Stimulated activated naive CD8-positive, alpha-beta T cell treated with anti-CD3 and anti-CD28 coated beads, Interleukin-15, amount 100 ng/mL, for 72 hours (primary cell): ENCODE data around the gene TMEM42.
"Not testable (repeated sequence)": the region's sequence is repeated elsewhere in the genome, so short reads cannot be mapped to it uniquely, and the experiment has no call there.

Experiments used
- ATAC-seq: fragments of 150-1000 bp; cut with Tn5 transposase; 2 replicates; pipeline ENCODE4 v1.10.0; 2021; ENCODE audit warnings: mild to moderate bottlenecking, moderate library complexity
- DNase-seq, 2 donors: peaks; one replicate each; pipeline ENCODE4 v3.0.0; 2021 to 2022
- H3K27ac Mint-ChIP-seq, 2 donors: one replicate each; pipeline ENCODE4 v1.8.0; 2022; ENCODE audit warnings: mild to moderate bottlenecking in 2 of 2, mixed read lengths in 2 of 2, moderate library complexity in 2 of 2
- H3K27me3 Mint-ChIP-seq: one replicate; pipeline ENCODE4 v1.8.0; 2022; ENCODE audit warnings: mixed read lengths
- H3K4me1 Mint-ChIP-seq: one replicate; pipeline ENCODE4 v1.8.0; 2022; ENCODE audit warnings: mild to moderate bottlenecking, mixed read lengths
- H3K4me3 Mint-ChIP-seq, 2 donors: one replicate each; pipeline ENCODE4 v1.8.0; 2022; ENCODE audit warnings: mild to moderate bottlenecking in 2 of 2, mixed read lengths in 2 of 2, moderate library complexity in 1 of 2
- H3K9me3 Mint-ChIP-seq, 2 donors: one replicate each; pipeline ENCODE4 v1.8.0; 2022; ENCODE audit warnings: mixed read lengths in 2 of 2

Gene TMEM42

DNA sequence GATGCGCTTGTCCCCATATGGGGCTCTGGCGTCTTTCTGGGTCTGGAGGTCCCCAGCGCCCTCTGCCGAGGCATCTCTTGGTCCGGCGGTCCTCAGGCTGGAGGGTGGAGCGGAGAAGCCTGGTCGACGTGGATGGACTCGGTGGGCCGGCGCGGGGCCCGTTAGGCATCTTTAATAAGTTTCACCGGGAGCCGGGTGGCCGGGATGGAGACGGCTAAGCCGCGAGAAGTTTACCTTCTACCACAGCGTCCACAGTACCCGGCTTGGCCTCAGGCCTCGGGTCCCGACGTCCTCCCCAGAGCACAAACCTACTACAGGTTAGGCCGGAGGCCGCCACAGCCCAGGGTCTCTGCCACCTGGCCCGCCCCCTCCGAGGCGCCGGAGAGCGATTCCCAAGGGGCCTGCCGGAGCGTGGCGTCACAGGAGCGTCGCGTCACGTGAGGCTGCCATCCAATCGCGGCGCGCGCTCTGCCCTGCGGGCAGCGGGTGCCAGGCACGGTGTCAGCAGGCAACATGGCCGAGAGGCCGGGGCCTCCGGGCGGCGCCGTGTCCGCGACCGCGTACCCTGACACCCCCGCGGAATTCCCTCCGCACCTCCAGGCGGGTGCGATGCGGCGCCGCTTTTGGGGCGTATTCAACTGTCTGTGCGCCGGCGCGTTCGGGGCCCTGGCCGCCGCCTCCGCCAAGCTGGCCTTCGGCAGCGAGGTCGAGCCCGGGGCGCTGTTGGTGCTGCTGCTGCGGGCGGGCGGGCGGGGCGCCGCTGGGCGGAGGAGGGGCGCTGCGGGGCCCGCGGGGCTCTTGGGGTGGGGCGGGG, at the start of gene TMEM42:
TSS of gene TMEM42 (plus strand) at position 501 of the 814 bp plus-strand sequence. CDS start at position 514, 13 bp downstream.
- Mint-ChIP-seq H3K9me3 (no peaks in the 10 kb centered on the region), H3K27me3 (no peaks in the 10 kb centered on the region), H3K4me1 (peaks cover 46% of the 10 kb centered on the region), H3K4me3 (peak within 1 kb of the TSS; percentile 91 to 92), H3K27ac (peak within 1 kb of the TSS; percentile 92 to 95)
- DNase-seq, result peak; percentile 85 to 90
- peak; percentile 97 for ATAC-seq

DNA sequence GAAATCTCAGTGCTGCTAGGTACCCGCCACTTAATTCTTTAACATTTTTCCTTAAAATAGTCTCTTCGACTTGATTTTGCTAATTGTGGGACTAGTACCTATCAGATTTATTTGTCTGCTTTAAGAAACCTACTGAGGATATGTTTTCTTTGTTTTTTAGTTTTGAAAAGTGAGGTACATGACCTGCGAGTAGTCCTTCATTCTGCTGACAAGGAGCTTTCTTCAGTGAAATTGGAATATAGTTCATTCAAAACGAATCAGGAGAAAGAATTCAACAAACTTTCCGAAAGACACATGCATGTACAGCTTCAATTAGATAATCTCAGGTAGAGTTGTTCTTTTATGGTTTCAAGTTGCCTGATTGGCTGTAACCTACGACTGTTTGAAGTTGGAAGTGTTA, 47.0 kb upstream of the TMEM42 start:
- DNase-seq (no peak), ATAC-seq (no peak)
- Mint-ChIP-seq H3K4me3 (no peak overlapping the region), H3K9me3 (peaks cover 7 to 10% of the 10 kb centered on the region in 2 donors), H3K27me3 (no peaks in the 10 kb centered on the region), H3K27ac (no peak overlapping the region), H3K4me1 (no peaks in the 10 kb centered on the region)

DNA sequence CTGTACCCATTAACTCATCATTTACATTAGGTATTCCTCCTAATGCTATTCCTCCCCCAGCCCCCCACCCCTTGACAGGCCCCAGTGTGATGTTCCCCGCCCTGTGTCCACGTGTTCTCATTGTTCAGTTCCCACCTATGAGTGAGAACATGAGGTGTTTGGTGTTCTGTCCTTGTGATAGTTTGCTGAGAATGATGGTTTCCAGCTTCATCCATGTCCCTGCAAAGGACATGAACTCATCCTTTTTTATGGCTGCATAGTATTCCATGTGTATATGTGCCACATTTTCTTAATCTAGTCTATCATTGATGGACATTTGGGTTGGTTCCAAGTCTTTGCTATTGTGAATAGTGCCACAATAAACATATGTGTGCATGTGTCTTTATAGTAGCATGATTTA, 45.4 kb upstream of the TMEM42 start:
- H3K27me3 Mint-ChIP-seq, H3K9me3 Mint-ChIP-seq, H3K27ac Mint-ChIP-seq, H3K4me1 Mint-ChIP-seq, DNase-seq, ATAC-seq, H3K4me3 Mint-ChIP-seq: not testable (repeated sequence)

DNA sequence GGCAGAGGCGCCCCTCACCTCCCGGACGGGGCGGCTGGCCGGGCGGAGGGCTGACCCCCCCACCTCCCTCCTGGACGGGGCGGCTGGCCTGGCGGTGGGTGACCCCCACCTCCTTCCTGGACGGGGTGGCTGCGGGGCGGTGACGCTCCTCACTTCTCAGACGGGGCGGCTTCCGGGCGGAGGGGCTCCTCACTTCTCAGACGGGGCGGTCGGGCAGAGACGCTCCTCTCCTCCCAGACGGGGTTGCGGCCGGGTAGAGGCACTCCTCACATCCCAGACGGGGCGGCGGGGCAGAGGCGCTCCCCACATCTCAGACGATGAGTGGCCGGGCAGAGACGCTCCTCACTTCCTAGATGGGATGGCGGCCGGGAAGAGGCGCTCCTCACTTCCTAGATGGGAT, 40.5 kb upstream of the TMEM42 start:
- ATAC-seq, DNase-seq, H3K27me3 Mint-ChIP-seq, H3K4me1 Mint-ChIP-seq, H3K27ac Mint-ChIP-seq, H3K4me3 Mint-ChIP-seq: not testable (repeated sequence)
- H3K9me3 Mint-ChIP-seq, result peaks cover 10 to 12% of the 10 kb centered on the region in 2 donors

DNA sequence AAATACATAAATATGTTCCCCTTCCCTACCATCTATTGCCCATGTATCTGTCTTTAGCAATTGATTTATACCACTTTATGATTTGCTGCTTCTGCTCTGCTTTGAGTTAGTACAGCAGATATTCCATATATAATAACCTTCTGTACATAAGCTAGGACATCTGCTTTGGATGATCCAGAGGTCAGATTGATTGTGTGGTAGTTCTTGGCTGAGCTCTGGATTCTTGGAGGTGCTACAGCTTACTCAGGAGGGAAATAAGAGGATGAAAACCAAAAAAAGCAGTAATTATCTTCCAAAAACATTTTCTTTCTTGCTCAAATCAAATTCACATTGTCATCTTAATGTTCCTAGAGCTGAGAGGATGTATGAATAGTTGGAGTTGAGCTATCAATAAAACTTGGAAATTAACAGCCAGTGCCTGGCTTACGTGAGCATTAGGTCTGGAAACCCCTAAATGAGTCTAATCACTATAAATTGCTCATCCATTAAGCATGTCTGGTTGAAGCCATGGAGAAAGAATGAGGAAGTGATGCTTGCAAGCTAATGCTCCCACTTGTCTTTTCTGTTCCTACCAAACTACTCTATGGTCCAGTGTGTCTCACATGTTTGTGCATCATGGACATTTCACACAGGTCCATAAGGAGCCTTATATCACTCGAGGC, 36.3 kb upstream of the TMEM42 start:
- H3K4me1 Mint-ChIP-seq, result no peaks in the 10 kb centered on the region
- no peak for DNase-seq
- H3K9me3 Mint-ChIP-seq, result peaks cover 0 to 4% of the 10 kb centered on the region in 2 donors
- no peak overlapping the region for H3K4me3 Mint-ChIP-seq
- no peak for ATAC-seq
- no peaks in the 10 kb centered on the region for H3K27me3 Mint-ChIP-seq
- no peak overlapping the region for H3K27ac Mint-ChIP-seq

DNA sequence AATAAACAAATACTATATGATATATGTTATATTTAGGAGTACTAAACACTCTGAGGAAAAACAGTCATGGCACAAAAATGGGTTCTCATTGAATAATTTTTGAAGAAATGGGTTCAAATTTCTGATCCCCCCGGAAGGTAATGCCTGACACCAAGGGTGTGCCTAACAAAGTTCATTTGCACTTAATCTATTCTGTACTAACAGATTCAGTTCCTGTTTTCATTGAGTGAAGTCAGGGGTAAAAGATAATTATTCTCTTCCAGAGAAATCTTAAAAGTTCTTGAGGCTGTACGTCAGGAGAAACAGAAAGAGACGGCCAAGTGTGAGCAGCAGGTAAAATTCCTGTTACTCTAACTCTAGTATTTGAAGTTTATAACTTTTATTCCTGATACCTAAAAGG, 34.5 kb upstream of the TMEM42 start:
- DNase-seq (no peak), ATAC-seq (no peak)
- Mint-ChIP-seq H3K27me3 (no peaks in the 10 kb centered on the region), H3K27ac (no peak overlapping the region), H3K9me3 (peaks cover 0 to 4% of the 10 kb centered on the region in 2 donors), H3K4me3 (no peak overlapping the region), H3K4me1 (no peaks in the 10 kb centered on the region)

DNA sequence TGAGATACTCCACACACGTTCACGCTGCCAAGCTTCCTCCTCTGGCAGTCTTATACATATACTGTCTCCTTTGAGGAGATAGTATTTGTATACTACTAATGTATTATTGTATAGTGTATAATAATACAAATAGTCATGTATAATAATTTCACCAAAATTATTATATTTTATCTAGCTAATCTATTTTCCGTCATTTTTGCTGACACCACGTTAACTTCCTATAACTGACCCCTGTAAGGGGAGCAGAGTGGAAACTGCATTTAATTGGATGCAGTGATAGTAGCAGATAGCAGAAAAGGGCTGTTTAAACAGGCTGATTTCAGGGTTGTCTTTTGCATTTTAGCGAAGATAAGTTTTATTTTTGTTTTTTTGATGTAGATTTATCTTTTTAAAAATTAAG, 30.5 kb upstream of the TMEM42 start:
- Mint-ChIP-seq H3K4me3 (no peak overlapping the region), H3K27ac (no peak overlapping the region), H3K27me3 (no peaks in the 10 kb centered on the region), H3K4me1 (no peaks in the 10 kb centered on the region), H3K9me3 (peaks cover 6 to 7% of the 10 kb centered on the region in 2 donors)
- DNase-seq, result no peak
- no peak for ATAC-seq

DNA sequence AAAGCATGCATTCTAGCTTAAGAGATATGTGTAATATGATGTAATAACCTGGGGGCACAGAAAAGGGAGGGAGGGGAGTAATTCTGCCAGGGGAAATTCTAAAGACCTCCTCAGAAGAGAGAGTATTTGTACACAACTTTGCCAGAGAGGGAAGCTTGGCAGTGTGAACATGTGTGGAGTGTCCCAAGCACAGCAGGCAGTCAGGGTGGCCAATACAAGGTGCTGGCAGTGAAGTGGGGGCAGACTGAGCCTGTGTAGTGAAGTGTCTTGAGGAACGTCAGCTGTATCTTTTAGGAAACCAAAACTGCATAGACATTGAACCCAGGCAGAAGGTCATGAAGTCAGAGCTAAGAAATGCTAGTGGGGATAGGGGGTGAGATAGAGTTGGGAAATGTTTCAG, 29.7 kb upstream of the TMEM42 start:
- peaks cover 13 to 15% of the 10 kb centered on the region in 2 donors for H3K9me3 Mint-ChIP-seq

DNA sequence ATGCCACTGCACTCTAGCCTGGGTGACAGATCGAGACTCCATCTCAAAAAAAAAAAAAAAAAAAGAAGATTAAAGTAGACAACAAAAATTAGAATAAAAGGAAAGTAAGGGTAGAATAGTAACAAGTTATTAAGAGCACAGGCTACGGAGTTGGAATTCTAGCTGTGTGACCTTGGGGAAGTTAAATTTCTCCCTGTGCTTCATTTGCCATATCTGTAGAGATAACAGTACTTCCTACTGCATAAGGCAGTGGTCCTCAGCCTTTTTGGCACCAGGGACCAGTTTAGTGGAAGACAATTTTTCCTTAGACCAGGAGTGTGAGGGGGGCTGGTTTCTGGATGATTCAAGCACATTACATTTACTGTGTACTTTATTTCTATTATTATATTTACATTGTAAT, 28.7 kb upstream of the TMEM42 start:
- DNase-seq (no peak), ATAC-seq (no peak)
- Mint-ChIP-seq H3K27me3 (no peaks in the 10 kb centered on the region), H3K4me3 (no peak overlapping the region), H3K9me3 (peaks cover 17 to 18% of the 10 kb centered on the region in 2 donors), H3K4me1 (no peaks in the 10 kb centered on the region), H3K27ac (no peak overlapping the region)

More for the DNA sequence above, 29.7 kb upstream of the TMEM42 start:
- Mint-ChIP-seq H3K27ac (no peak overlapping the region), H3K4me1 (no peaks in the 10 kb centered on the region), H3K4me3 (no peak overlapping the region), H3K27me3 (no peaks in the 10 kb centered on the region)
- DNase-seq (no peak), ATAC-seq (no peak)

DNA sequence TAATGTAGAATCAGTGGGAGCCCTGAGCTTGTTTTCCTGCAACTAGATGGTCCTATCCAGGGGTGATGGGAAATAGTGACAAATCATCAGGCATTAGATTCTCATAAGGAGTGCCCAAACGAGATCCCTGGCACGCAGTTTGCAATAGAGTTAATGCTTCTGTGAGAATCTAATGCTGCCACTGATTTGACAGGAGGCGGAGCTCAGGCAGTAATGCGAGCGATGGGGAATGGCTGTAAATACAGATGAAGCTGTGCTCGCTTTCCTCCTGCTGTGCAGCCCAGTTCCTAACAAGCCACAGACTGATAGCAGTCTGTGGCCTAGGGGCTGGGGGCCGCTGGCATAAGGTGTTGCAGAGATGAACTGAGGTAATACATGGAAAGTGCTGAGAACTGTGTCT, 28.3 kb upstream of the TMEM42 start:
- Mint-ChIP-seq H3K27ac (no peak overlapping the region), H3K4me3 (no peak overlapping the region), H3K27me3 (no peaks in the 10 kb centered on the region), H3K4me1 (no peaks in the 10 kb centered on the region), H3K9me3 (peaks cover 17 to 22% of the 10 kb centered on the region in 2 donors)
- no peak for DNase-seq
- no peak for ATAC-seq

DNA sequence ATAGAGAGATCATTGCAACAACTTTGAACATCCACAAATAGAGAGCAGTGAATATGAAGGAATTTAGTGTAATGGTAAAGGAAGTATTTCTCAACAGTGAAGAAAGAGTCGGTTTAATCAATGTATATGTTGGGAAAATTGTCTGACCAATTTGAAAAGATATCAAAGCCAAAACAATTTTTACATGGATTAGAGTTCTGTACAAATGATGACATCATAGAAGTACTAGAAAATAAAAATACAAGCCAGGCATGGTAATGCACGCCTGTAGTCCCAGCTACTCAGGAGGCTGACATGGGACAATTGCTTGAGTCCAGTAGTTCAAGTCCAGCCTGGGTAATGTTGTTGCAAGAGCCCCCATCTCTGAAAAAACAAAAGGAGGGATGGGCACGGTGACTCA, 26.0 kb upstream of the TMEM42 start:
- Mint-ChIP-seq H3K27ac (no peak overlapping the region), H3K4me3 (no peak overlapping the region), H3K4me1 (no peaks in the 10 kb centered on the region), H3K27me3 (no peaks in the 10 kb centered on the region), H3K9me3 (peaks cover 17 to 23% of the 10 kb centered on the region in 2 donors)
- no peak for DNase-seq
- no peak for ATAC-seq

DNA sequence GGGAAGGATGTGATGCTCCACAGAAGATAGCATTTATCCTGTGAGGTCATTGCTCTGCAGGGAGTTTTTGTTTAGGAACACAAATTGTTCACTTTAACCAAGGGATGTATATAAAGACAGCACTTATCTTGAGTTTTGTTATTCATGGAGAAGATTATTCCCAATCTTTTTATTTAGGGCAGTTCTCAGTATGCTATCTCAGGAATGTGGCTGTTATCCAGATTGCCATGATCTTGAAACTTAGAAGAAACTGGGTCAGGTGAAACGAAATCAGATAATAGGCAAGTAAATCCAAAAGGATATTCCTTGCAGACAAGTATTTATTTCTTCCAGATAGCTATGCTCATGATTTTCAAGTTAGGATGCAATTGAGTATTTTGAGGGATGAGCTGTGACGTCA, 19.3 kb upstream of the TMEM42 start:
- DNase-seq, result no peak
- Mint-ChIP-seq H3K27ac (no peak overlapping the region), H3K4me1 (no peaks in the 10 kb centered on the region)

DNA sequence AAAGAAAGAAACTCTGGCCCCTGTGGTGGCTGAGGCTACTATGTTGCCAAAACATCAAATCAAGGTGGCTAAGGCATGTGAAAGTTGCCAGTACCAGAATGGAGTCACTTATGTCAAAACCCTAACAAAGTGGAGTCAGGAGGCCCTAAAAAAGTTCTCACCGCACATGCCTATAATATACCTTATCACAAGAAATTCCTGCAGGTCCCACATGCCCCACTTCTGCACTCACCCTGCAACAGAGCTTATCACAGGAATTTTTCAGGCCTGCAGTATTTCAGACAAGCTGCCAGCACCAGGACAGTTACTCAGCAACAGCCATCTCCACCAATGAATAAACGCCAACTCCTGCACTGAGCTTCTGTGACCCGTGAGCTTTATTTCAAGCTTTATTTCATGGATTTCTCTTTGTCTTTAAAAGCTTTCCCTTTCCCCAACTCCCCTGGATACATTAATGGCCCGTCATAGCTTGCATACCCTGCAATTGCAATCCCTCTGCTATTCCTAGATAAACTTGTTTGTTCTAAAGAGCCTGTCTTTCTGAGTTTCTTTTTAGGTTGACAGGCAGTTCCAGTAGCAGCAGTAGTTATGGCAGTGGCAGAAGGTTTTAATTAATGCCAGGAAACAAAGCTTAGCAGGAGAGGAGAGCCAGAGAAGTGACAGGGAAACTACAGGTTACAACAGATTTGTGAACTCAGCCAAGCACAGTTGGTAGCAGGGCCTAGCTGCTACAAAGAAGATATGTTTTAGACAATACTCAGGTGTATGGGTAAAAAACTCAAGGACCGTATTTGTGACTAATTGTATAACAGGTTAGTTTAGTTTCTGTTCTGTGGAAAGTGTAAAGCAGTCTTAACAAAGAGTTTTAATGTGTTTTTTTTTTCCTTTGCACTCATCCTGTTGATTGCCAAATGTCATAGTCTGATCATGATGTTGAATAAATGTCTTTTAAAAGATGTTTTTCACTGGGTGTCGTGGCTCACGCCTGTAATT, 15.9 kb upstream of the TMEM42 start:
- Mint-ChIP-seq H3K4me1 (no peaks in the 10 kb centered on the region), H3K9me3 (no peaks in the 10 kb centered on the region), H3K27ac (no peak overlapping the region), H3K27me3 (no peaks in the 10 kb centered on the region), H3K4me3 (no peak overlapping the region)
- DNase-seq (no peak), ATAC-seq (no peak)

More for the DNA sequence above, 19.3 kb upstream of the TMEM42 start:
- Mint-ChIP-seq H3K4me3 (no peak overlapping the region), H3K27me3 (no peaks in the 10 kb centered on the region), H3K9me3 (peaks cover under 1 to 7% of the 10 kb centered on the region in 2 donors)
- no peak for ATAC-seq

DNA sequence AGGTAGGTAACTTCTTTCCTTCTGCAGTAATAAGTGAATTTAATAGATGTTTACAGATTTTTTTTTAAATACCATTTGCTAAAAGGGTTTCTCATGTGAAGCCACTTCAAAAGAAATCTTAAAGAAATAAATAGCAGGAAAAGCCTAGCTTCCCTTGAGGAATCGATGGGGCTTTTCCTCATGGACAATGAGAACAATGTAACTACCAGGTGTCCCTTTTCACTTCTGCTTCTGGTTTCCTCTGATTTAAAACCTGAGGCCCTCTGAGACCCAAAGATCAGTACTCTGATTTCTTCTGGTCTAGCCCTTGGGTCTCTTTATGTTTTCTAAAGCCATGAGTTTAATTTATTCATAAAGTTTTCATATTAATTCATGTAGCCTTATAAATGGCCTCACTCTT, 13.1 kb upstream of the TMEM42 start:
- no peaks in the 10 kb centered on the region for H3K9me3 Mint-ChIP-seq
- no peaks in the 10 kb centered on the region for H3K27me3 Mint-ChIP-seq
- H3K4me1 Mint-ChIP-seq, result no peaks in the 10 kb centered on the region
- no peak for ATAC-seq
- H3K27ac Mint-ChIP-seq, result no peak overlapping the region
- H3K4me3 Mint-ChIP-seq, result no peak overlapping the region
- no peak for DNase-seq

DNA sequence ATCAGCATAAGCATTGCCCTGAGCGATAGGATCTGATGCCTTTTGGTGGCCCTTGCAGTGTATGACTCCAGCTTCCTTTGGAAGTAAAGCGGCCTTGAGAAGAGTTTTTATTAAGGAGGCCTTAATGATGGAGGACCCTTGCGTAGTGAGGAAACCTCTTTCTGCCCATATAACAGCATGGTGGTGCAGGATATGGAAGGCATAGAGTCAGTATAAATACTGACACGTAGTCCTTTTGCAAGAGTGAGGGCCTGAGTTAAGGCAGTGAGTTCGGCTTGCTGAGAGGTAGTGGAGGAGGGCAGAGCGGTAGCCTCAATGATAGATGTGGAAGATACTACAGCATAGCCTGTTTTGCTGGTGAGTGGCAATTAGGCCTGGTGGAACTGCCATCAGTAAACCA, 5.0 kb upstream of the TMEM42 start:
- not testable (repeated sequence) for H3K4me3 Mint-ChIP-seq, H3K9me3 Mint-ChIP-seq, H3K27me3 Mint-ChIP-seq, H3K27ac Mint-ChIP-seq, H3K4me1 Mint-ChIP-seq, DNase-seq, ATAC-seq
